RWPE2 (cell line): Measurements from ENCODE around the gene SEMA4D.

Experiments
- ATAC-seq: fragments of 200-7000 bp; cut with Tn5 transposase; 3 replicates; pipeline ENCODE4 v1.9.1; 2021; ENCODE audit warnings: low read depth
- DNase-seq: peaks from one replicate; pipeline ENCODE4 v3.0.0-alpha.2; 2020; ENCODE audit warnings: low spot score
- H3K27ac ChIP-seq: fragments of 450-650 bp; 2 replicates; pipeline ENCODE4 v1.5.1; 2017; ENCODE audit warnings: mild to moderate bottlenecking; ENCODE audit not compliant: poor library complexity, severe bottlenecking
- H3K27me3 ChIP-seq: fragments of 250-450 bp; sonication (Bioruptor Pico); 2 replicates; pipeline ENCODE4 v1.5.1; 2021; ENCODE audit warnings: mild to moderate bottlenecking, moderate library complexity; ENCODE audit not compliant: insufficient read depth, poor library complexity, severe bottlenecking
- H3K36me3 ChIP-seq: fragments of 250-450 bp; sonication (Bioruptor Pico); 2 replicates; pipeline ENCODE4 v1.5.1; 2020; ENCODE audit warnings: low read depth, mild to moderate bottlenecking, moderate library complexity
- H3K4me1 ChIP-seq: fragments of 250-450 bp; sonication (Bioruptor Pico); 2 replicates; pipeline ENCODE4 v1.5.1; 2021; ENCODE audit warnings: mild to moderate bottlenecking, moderate library complexity; ENCODE audit not compliant: insufficient read depth, poor library complexity, severe bottlenecking
- H3K4me3 ChIP-seq: fragments of 250-450 bp; sonication (Bioruptor Pico); 2 replicates; pipeline ENCODE4 v1.5.1; 2021; ENCODE audit warnings: mild to moderate bottlenecking, moderate library complexity; ENCODE audit not compliant: severe bottlenecking
- H3K9me3 ChIP-seq: fragments of 250-450 bp; sonication (Bioruptor Pico); 2 replicates; pipeline ENCODE4 v1.5.1; 2021; ENCODE audit warnings: mild to moderate bottlenecking, moderate library complexity; ENCODE audit not compliant: severe bottlenecking
- TF ChIP-seq, protein P1 (sequence below): fragments of 450-650 bp; IDR thresholded peaks from one replicate; pipeline ENCODE4 v1.5.1; 2017; ENCODE audit warnings: mild to moderate bottlenecking, moderate library complexity; ENCODE audit not compliant: poor library complexity, severe bottlenecking

Gene SEMA4D

GRCh38 chr9:89468281-89468960 is 29.5 kb downstream of the SEMA4D start:
- Histone ChIP-seq H3K4me1 (no peaks in the 10 kb centered on the region), H3K9me3 (no peaks in the 10 kb centered on the region), H3K27me3 (no peaks in the 10 kb centered on the region), H3K27ac (no peak overlapping the region), H3K36me3 (no peaks in the 10 kb centered on the region), H3K4me3 (no peak overlapping the region)
- TF ChIP-seq, protein P1, sequence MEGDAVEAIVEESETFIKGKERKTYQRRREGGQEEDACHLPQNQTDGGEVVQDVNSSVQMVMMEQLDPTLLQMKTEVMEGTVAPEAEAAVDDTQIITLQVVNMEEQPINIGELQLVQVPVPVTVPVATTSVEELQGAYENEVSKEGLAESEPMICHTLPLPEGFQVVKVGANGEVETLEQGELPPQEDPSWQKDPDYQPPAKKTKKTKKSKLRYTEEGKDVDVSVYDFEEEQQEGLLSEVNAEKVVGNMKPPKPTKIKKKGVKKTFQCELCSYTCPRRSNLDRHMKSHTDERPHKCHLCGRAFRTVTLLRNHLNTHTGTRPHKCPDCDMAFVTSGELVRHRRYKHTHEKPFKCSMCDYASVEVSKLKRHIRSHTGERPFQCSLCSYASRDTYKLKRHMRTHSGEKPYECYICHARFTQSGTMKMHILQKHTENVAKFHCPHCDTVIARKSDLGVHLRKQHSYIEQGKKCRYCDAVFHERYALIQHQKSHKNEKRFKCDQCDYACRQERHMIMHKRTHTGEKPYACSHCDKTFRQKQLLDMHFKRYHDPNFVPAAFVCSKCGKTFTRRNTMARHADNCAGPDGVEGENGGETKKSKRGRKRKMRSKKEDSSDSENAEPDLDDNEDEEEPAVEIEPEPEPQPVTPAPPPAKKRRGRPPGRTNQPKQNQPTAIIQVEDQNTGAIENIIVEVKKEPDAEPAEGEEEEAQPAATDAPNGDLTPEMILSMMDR = no peak
- no peak for ATAC-seq
- no peak for DNase-seq

GRCh38 chr9:89467278-89467625 is 30.7 kb downstream of the SEMA4D start:
- Histone ChIP-seq H3K4me1 (no peaks in the 10 kb centered on the region), H3K27ac (no peak overlapping the region), H3K27me3 (no peaks in the 10 kb centered on the region), H3K4me3 (no peak overlapping the region), H3K36me3 (no peaks in the 10 kb centered on the region), H3K9me3 (no peaks in the 10 kb centered on the region)
- TF ChIP-seq, protein P1 = no peak
- no peak for DNase-seq
- ATAC-seq = no peak

GRCh38 chr9:89466451-89467277 is 31.2 kb downstream of the SEMA4D start:
- no peaks in the 10 kb centered on the region for H3K9me3 ChIP-seq
- DNase-seq (no peak), ATAC-seq (no peak)
- no peak overlapping the region for H3K4me3 ChIP-seq
- TF ChIP-seq, protein P1 = no peak
- H3K36me3 ChIP-seq = no peaks in the 10 kb centered on the region
- H3K27me3 ChIP-seq = no peaks in the 10 kb centered on the region
- H3K4me1 ChIP-seq = no peaks in the 10 kb centered on the region
- H3K27ac ChIP-seq = no peak overlapping the region

- H3K4me3 ChIP-seq = no peak overlapping the region
- no peaks in the 10 kb centered on the region for H3K27me3 ChIP-seq
- no peaks in the 10 kb centered on the region for H3K9me3 ChIP-seq
- H3K36me3 ChIP-seq = no peaks in the 10 kb centered on the region
- ATAC-seq (no peak), DNase-seq (no peak)
- TF ChIP-seq, protein P1 = no peak
- no peaks in the 10 kb centered on the region for H3K4me1 ChIP-seq
- H3K27ac ChIP-seq = no peak overlapping the region
These were observed 32.1 kb downstream of the SEMA4D start for GRCh38 chr9:89465726-89466308.

GRCh38 chr9:89465001-89465451 is 32.9 kb downstream of the SEMA4D start:
- H3K9me3 ChIP-seq = no peaks in the 10 kb centered on the region
- H3K36me3 ChIP-seq = no peaks in the 10 kb centered on the region
- TF ChIP-seq, protein P1 = no peak
- DNase-seq (no peak), ATAC-seq (no peak)
- H3K4me3 ChIP-seq = no peak overlapping the region
- H3K27ac ChIP-seq = no peak overlapping the region
- H3K27me3 ChIP-seq = no peaks in the 10 kb centered on the region
- no peaks in the 10 kb centered on the region for H3K4me1 ChIP-seq
